HepG2 (cell line): Measurements from ENCODE around the gene MSH4. TPM values are rescaled to one million over a fixed set of nuclear protein-coding genes. Genes with fewer than 3 reads are reported as not detected.

ENCODE experiments used
- LCORL ChIP-seq, 2 experiments: fragments of 450-650 bp in 1 of 2; sonication (generic) in 1 of 2; formaldehyde crosslinking in 1 of 2; IDR thresholded peaks; 2 replicates each; pipeline versions ENCODE4 v1.5.0 to v1.6.1; 2017 to 2020; ENCODE audit warnings: antibody characterized with exemption in 1 of 2, missing genetic modification reagents in 1 of 2
- RFXAP ChIP-seq: sonication (generic); formaldehyde crosslinking; IDR thresholded peaks from 2 replicates; pipeline ENCODE4 v1.4.0; 2020; ENCODE audit warnings: missing genetic modification reagents, borderline replicate concordance
- SMAD9 ChIP-seq: sonication (generic); formaldehyde crosslinking; IDR thresholded peaks from 2 replicates; pipeline ENCODE4 v1.5.1; 2020; ENCODE audit warnings: mild to moderate bottlenecking, missing genetic modification reagents
- STAT6 ChIP-seq: sonication (generic); formaldehyde crosslinking; IDR thresholded peaks from 2 replicates; pipeline ENCODE4 v1.4.0; 2020; ENCODE audit warnings: missing genetic modification reagents, mild to moderate bottlenecking, borderline replicate concordance
- ZNF816 ChIP-seq: sonication (generic); formaldehyde crosslinking; IDR thresholded peaks from 2 replicates; pipeline ENCODE4 v1.8.0; 2022; ENCODE audit warnings: missing genetic modification reagents, mild to moderate bottlenecking, borderline replicate concordance
- polyA plus RNA-seq, 8 experiments: library from polyadenylated mRNA; depleted of rRNA in 3 of 8; stranded (reverse) in 7 of 8; unstranded in 1 of 8; fragments of >200 nt; fragmentation: Illumina TruSeq in 4 of 8; extraction: Trizol in 4 of 8; gene quantifications; 2 replicates each; pipeline versions ENCODE4 v1.2.1 to v1.2.3, GENCODE V29; 2011 to 2016; ENCODE audit warnings: low read depth in 4 of 8, missing spikeins in 1 of 8, mixed read lengths in 1 of 8; ENCODE audit not compliant: insufficient read depth in 1 of 8
- total RNA-seq, 5 experiments: library from RNA; depleted of rRNA; stranded (reverse); fragments of >200 nt; fragmentation: Illumina TruSeq; extraction: Trizol; gene quantifications; 2 replicates each; pipeline ENCODE4 v1.2.3, GENCODE V29; 2016; ENCODE audit warnings: low read depth in 1 of 5
- TF ChIP-seq, protein P1 (sequence below): sonication (generic); formaldehyde crosslinking; IDR thresholded peaks from 2 replicates; pipeline ENCODE4 v1.5.0; 2020; ENCODE audit warnings: mild to moderate bottlenecking, missing genetic modification reagents, borderline replicate concordance

MSH4 gene
- total and polyA plus RNA-seq, 2 of the 13 experiments (the other 11 are each of a cell fraction or from before 2014, with no cell fraction given): 0.01 to 0.09 TPM

- TF ChIP-seq STAT6 (CRISPR knock-in tag) (0 out of 2 replicates have a peak, but pooled peaks have one; percentile 54), SMAD9 (no peak), LCORL (IDR thresholded peaks at IDR 0.05) (no peak), LCORL (CRISPR knock-in tag; IDR thresholded peaks at IDR 0.05) (peak; percentile 32; the same call in 1 of the 2 replicates), ZNF816 (CRISPR knock-in tag) (0 out of 2 replicates have a peak, but pooled peaks have one; percentile 8), RFXAP (CRISPR knock-in tag) (no peak)
- TF ChIP-seq, protein P1, sequence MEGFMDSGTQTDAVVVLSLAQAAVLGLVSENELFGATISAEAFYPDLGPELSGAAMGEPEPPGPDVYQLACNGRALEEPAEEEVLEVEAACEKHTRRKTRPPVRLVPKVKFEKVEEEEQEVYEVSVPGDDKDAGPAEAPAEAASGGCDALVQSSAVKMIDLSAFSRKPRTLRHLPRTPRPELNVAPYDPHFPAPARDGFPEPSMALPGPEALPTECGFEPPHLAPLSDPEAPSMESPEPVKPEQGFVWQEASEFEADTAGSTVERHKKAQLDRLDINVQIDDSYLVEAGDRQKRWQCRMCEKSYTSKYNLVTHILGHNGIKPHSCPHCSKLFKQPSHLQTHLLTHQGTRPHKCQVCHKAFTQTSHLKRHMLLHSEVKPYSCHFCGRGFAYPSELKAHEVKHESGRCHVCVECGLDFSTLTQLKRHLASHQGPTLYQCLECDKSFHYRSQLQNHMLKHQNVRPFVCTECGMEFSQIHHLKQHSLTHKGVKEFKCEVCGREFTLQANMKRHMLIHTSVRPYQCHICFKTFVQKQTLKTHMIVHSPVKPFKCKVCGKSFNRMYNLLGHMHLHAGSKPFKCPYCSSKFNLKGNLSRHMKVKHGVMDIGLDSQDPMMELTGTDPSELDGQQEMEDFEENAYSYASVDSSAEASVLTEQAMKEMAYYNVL: no peak
These were observed 11.2 kb upstream of the MSH4 start (continued) for GRCh38 chr1:75785320-75785982.
